ENCODE data around the gene LCP2.

- TF ChIP-seq CTCF (IDR thresholded peaks at IDR 0.05; ENCODE audit: low read depth, low read length) = no peak
- no peak for TF ChIP-seq EZH2phosphoT487 (IDR thresholded peaks at IDR 0.05; ENCODE audit: low read depth)
Measured at GRCh38 chr5:170206958-170207357, 90.6 kb downstream of the LCP2 start.
